Cardiac septum (tissue), 1 donor: ENCODE measurements around the gene LAMC2. TPM values are rescaled to one million over a fixed set of nuclear protein-coding genes. Genes with fewer than 3 reads are reported as not detected.

Source experiments
- DNase-seq: peaks from one replicate; pipeline ENCODE4 v3.0.0-alpha.2; 2020; ENCODE audit warnings: low spot score
- intact Hi-C: fragments of 100-400 bp; cut with DNase I; formaldehyde crosslinking; loops from one replicate; pipeline ENCODE4 v1.14.0; 2022
- total RNA-seq: library from RNA; stranded (reverse); fragmentation: NEBNext Ultra II Directional; extraction: Animal tissue kit (Norgen Biotek cat#: 25700); gene quantifications from one replicate; pipeline ENCODE4 v1.2.1, GENCODE V29; 2021
- donor health status: DM: no; HTN: no; CAD: no.

The LAMC2 gene
- total RNA-seq, 1 donor from 2014 or later: 0.40 TPM

DNA sequence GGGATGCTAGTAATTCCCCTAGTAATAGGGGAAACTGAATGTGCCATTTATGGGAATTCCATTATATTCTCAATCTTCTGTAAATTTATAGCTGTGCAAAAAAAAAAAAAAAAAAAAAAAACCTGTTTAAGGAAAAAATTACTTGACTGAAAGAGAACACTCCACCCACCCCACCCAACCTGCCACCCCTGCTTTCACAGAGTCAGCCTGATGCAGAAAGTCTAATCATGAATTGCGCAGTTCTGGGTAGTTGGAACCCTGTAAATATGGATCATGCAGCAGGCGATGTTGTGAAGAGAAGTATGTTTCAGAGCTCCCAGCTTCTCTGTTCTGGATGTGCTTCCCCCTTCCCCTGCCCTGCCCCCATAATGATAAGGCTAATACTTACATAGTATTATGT is 19.6 kb upstream of the LAMC2 start:
- DNase-seq: no peak
- intact Hi-C loops: no loop called here

DNA sequence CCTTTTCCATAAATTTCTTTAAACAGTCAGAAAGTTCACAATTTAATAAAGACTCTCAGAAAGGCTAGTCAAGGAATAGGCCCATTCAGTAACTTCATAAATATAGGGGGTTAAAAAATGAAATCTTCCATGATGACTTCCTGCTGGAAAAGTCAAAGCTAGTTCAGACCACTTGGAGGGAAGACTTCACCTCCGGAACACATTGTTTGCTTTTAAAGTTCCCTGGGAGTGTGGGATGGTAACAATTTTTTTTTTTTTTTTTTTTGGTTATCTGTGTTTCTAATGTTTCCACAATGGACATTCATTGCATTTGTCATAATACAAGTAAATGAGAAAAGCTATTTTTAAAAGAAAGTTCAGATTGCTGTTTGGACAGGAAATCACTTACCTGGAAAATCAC is 18.4 kb upstream of the LAMC2 start:
- no peak for DNase-seq
- intact Hi-C loops: no loop called here

GRCh38 chr1:183168308-183168707 is 17.8 kb upstream of the LAMC2 start:
- no peak for DNase-seq
- intact Hi-C loops: no loop called here

DNA sequence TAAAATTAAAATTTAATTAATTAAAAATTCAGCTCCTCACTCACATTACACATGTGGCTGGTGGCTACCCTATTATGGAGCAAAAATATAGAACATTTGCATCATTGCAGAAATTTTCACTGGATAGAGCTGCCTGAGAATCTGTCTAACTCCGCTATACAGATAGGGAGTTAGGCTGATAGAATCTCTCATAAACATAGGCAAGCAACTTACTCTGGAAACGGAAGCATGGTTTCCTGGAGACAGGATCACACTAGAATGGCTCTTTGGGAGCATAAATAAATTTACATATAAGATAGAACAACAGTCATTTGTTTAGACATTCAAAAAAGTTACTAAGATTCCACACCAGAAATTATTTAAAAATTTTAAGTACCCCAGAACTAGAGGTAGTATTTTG is 12.2 kb upstream of the LAMC2 start:
- DNase-seq: no peak
- intact Hi-C loops: no loop called here

- intact Hi-C loops: no loop called here
Measured at GRCh38 chr1:183175631-183176030, 10.4 kb upstream of the LAMC2 start.

DNA sequence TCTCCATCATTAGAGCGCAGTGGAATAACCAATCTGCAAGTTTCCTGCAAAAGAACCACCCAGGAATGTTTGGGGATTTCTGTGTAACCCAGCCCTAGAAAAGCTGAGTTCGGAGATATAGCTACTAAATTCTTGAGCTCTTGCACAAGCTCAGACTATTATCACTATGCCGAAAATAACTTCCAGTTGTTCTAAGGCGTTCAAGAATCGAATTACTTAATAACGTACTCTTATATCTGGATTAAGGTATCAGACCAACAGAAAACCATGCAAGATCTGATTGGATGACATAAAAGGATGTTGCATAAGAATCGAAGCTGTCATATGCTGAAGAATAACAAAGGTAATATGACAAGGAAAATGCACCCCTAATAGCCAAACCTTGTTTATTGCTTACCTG is 7.5 kb upstream of the LAMC2 start:
- intact Hi-C loops: no loop called here
- DNase-seq: no peak

More at GRCh38 chr1:183175631-183176030, 10.4 kb upstream of the LAMC2 start:
- DNase-seq: no peak

DNA sequence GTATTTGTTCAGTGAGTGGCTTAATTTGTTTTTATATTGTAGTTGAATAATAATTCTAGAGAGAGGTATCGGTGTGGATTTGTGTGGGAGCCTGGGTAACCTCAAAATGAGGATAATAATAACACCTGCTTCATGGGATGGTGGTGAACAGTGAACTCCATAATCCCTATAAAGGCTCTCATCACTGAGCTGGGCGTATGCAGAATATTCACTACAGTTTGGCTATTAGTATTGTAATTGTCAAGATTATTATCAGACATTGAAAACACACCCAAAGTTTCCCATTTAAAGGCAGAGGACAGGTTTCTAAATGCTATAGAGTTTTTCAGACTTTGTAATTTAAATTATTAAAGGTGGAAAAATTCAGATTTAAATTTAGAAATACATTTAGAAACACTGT is 7.0 kb upstream of the LAMC2 start:
- DNase-seq: no peak
- intact Hi-C loops: no loop called here

- intact Hi-C loops: loop anchor here (2.0 to 5.0 kb wide), 3 partner anchors 43 to 157 kb away; partner anchors contain the start of gene LAMC1
- no peak for DNase-seq
Measured at GRCh38 chr1:183180218-183180617, 5.8 kb upstream of the LAMC2 start.

- intact Hi-C loops: loop anchor here (2.0 to 5.0 kb wide), 3 partner anchors 43 to 158 kb away; partner anchors contain the start of gene LAMC1
- peak; percentile 80 for DNase-seq
Measured at GRCh38 chr1:183180634-183181056, 5.4 kb upstream of the LAMC2 start.

DNA sequence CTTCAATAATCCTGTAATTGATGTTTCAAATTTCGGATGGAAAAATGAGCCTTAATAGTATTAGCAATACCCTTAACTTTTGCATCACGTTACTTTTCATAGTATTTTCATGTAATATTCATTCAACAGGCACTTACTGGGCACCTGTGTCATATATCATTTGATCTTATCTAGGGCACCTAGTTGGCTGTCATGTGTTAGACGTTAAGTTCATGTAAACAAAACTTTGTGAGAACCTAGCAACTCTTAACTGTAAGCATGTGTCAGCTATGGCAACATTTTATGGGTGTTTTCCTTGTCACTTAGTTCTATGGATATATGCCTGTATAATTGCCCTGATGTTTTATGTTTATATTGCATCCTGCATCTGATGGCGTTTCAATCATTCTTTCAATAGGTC is 777 bp downstream of the LAMC2 start:
- intact Hi-C loops: no loop called here

DNA sequence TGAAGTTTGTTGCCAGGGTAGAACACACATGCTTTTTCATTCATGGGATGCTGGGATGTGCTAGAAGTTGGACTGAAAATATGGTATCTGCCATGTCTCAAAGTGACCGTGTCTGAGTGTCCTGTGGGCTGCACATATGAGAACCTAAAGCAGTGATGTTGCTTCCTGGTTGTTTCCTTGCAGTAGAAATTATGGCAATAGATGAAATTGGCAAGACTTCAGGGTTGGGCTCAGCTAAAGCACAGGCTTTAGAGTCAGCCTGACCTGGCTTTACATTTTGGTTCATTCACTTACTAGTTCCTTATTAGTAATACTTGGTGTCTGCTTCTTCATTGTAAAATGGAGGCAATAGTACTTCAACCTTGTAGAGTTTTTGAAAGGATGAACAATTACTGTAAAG is 2.2 kb downstream of the LAMC2 start:
- intact Hi-C loops: no loop called here

More for the DNA sequence above, 777 bp downstream of the LAMC2 start:
- no peak for DNase-seq

GRCh38 chr1:183191833-183192232 is 5.8 kb downstream of the LAMC2 start:
- DNase-seq: no peak

More for the DNA sequence above, 2.2 kb downstream of the LAMC2 start:
- no peak for DNase-seq

DNA sequence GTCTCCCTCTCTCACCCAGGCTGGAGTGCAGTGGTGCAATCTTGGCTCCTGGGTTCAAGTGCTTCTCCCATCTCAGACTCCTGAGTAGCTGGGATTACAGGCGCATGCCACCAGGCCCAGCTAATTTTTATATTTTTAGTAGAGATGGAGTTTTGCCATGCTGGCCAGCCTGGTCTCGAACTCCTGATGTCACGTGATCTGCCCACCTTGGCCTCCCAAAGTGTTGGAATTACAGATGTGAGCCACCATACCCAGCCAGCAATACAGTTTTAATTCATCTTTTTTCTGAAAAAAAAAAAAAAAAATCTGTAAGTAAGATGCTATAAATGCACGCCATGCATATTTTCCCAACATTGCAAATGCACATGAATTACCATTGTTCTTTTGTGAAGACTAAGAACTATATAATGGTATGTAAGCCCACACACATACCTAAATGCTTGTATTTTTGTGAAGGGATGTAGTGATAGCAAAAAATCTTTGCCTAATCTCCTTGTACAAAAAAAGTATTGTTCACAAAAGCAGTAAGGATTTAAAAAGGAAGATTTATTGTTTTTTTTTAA is 8.0 kb downstream of the LAMC2 start:
- DNase-seq: no peak
- intact Hi-C loops: no loop called here

More at GRCh38 chr1:183191833-183192232, 5.8 kb downstream of the LAMC2 start:
- intact Hi-C loops: no loop called here

- intact Hi-C loops: no loop called here
- DNase-seq: no peak
Measured at GRCh38 chr1:183194527-183195141, 8.6 kb downstream of the LAMC2 start.

GRCh38 chr1:183195142-183195574 is 9.1 kb downstream of the LAMC2 start:
- DNase-seq: no peak
- intact Hi-C loops: no loop called here

GRCh38 chr1:183197762-183198161 is 11.7 kb downstream of the LAMC2 start:
- intact Hi-C loops: no loop called here
- DNase-seq: no peak

- no peak for DNase-seq
- intact Hi-C loops: no loop called here
Measured at GRCh38 chr1:183198463-183198862, 12.4 kb downstream of the LAMC2 start.

GRCh38 chr1:183199304-183199703 is 13.2 kb downstream of the LAMC2 start:
- intact Hi-C loops: no loop called here
- no peak for DNase-seq

DNA sequence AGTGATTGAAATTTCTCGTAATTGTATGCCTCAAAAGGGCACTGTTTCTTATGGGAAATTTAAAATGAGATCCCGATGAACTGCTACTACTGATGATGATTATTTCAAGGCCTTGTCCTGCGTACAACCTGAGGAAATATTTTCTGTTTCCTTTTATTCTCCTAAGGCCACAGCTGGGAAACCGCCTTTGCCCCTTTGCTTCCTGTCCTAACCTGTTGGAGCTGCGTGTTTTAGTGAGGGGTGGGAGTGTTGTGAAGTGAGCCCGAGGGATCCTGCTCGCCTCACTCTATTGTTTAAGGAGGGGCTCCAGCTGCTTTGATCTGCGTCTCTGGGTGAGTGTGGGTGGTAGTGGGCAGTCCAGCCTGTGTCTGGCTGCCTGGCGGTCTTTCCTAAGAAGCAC is 14.4 kb downstream of the LAMC2 start:
- intact Hi-C loops: no loop called here
- no peak for DNase-seq

- DNase-seq: no peak
- intact Hi-C loops: no loop called here
Measured at GRCh38 chr1:183203094-183203493, 17.0 kb downstream of the LAMC2 start.

- no peak for DNase-seq
Measured at GRCh38 chr1:183205196-183205781, 19.2 kb downstream of the LAMC2 start.

More at GRCh38 chr1:183205196-183205781, 19.2 kb downstream of the LAMC2 start:
- intact Hi-C loops: no loop called here
